GM23338 (cell line): Measurements from ENCODE around the gene CTSC.

Source experiments
- CREB1 ChIP-seq: fragments of 250-450 bp; sonication (Bioruptor Pico); IDR thresholded peaks from 2 replicates; pipeline ENCODE4 v1.5.0; 2020; ENCODE audit warnings: low read depth, mild to moderate bottlenecking, moderate library complexity
- EZH2 ChIP-seq: fragments of 200-600 bp; sonication (generic); IDR thresholded peaks from one replicate; pipeline ENCODE4 v1.8.0; 2017; ENCODE audit warnings: antibody characterized with exemption, mild to moderate bottlenecking, low read depth; ENCODE audit not compliant: unreplicated experiment
- EZH2phosphoT487 ChIP-seq: fragments of 200-600 bp; sonication (generic); IDR thresholded peaks from one replicate; pipeline ENCODE4 v1.8.1; 2018; ENCODE audit warnings: antibody characterized with exemption; ENCODE audit not compliant: unreplicated experiment
- POLR2AphosphoS5 ChIP-seq: IDR thresholded peaks from 2 replicates; pipeline ENCODE4 v1.6.1; 2016; ENCODE audit warnings: antibody characterized with exemption, low read depth
- TF ChIP-seq, protein P1 (sequence below), 2 experiments: fragments of 200-600 bp in 1 of 2; sonication (generic) in 1 of 2; conservative IDR thresholded peaks; 2 replicates each; pipeline versions ENCODE4 v1.5.1 to v1.6.1; 2016 to 2017; ENCODE audit warnings: antibody characterized with exemption in 2 of 2, low read depth in 2 of 2, mild to moderate bottlenecking in 2 of 2, moderate library complexity in 1 of 2

DNA sequence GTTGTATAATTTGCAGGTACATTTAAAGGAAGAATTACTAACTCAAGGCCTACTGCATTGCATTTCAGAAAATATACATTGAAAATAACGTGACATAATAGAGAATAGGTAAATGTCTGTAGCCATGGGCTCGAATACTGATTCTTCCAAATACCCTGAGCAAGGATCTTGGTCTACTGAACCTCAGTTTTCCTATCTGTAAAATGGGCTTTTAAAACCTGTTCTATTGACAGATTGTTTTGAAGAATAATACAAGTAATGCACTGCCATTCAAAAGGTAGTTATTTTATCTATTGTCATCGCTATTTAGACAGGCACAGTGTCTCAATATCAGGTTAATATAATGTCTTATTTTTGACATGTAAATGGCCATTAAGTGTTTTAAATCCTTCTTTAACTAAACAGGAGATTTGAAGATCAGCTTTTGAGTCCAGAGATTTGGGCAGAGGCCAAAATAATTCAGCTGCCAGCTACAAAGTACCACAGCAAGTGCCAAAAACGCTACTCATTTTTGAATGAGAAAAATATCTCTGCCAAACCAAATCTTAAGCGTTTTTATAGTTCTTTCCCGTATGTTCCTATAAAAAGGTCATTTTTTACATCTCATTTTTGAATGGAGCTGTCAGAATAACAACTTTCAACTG lies 56.7 kb downstream of the CTSC start:
- TF ChIP-seq, protein P1, sequence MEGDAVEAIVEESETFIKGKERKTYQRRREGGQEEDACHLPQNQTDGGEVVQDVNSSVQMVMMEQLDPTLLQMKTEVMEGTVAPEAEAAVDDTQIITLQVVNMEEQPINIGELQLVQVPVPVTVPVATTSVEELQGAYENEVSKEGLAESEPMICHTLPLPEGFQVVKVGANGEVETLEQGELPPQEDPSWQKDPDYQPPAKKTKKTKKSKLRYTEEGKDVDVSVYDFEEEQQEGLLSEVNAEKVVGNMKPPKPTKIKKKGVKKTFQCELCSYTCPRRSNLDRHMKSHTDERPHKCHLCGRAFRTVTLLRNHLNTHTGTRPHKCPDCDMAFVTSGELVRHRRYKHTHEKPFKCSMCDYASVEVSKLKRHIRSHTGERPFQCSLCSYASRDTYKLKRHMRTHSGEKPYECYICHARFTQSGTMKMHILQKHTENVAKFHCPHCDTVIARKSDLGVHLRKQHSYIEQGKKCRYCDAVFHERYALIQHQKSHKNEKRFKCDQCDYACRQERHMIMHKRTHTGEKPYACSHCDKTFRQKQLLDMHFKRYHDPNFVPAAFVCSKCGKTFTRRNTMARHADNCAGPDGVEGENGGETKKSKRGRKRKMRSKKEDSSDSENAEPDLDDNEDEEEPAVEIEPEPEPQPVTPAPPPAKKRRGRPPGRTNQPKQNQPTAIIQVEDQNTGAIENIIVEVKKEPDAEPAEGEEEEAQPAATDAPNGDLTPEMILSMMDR (conservative IDR thresholded peaks at IDR 0.05; ENCODE audit: low read depth in 2 of 2): no peak
- no peak for TF ChIP-seq EZH2
- no peak for TF ChIP-seq EZH2phosphoT487
- TF ChIP-seq POLR2AphosphoS5: no peak
- TF ChIP-seq CREB1 (CRISPR knock-in tag): no peak
